ENCODE results near the gene SVOP.

SVOP gene

DNA sequence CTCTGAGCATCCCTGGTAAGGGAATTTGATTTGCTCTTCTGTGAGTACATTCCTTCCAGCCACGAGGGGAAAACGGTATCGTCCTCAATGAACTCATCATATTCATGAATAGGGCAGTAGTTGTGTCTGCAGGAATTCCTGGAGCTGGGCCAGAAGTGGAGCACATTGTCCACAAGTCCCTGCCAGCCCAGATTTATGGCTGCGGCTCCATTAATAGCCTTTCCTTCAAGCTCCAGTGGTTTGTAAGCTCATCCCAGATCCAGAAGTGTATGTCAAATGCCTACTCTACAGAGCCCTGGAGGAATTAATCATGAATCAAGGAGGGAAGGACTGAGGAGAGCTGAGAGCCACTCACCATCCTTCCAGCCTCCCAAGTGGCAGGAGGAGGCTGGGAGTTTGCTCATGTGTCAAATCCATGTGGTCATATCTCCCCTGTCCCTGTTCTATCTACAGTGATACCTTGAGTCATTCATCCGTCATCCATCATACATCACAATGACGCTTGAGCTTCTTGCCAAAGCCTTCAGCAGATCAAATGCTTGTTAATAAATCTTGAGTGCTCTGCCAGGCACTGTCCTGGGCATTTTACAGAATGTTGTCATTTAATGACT lies 65.5 kb downstream of the SVOP start:
- Histone ChIP-seq H3K27me3 (ENCODE audit: control insufficient read depth, low read length) (0 out of 2 replicates have a peak, but pooled peaks cover 5% of the 10 kb centered on the region), H3K4me3 (ENCODE audit: low read length) (no peak overlapping the region), H3K27ac (ENCODE audit: low read depth, low read length) (no peak overlapping the region), H3K79me2 (ENCODE audit: control insufficient read depth, low read length) (no peaks in the 10 kb centered on the region), H4K20me1 (ENCODE audit: control insufficient read depth, insufficient read depth, low read depth, low read length) (no peaks in the 10 kb centered on the region), H3K36me3 (ENCODE audit: control insufficient read depth, low read length) (no peaks in the 10 kb centered on the region), H3K9me2 (replicated peaks; ENCODE audit: control insufficient read depth, low read length) (no peaks in the 10 kb centered on the region), H3K9me3 (ENCODE audit: control insufficient read depth, insufficient read depth, low read length) (no peaks in the 10 kb centered on the region), H3K4me2 (ENCODE audit: low read length) (no peak overlapping the region), H3F3A (ENCODE audit: control insufficient read depth, insufficient read depth) (no peaks in the 10 kb centered on the region), H3K4me1 (ENCODE audit: control insufficient read depth, low read length) (no peaks in the 10 kb centered on the region)
- TF ChIP-seq CTCF (IDR thresholded peaks at IDR 0.05; ENCODE audit: low read depth, low read length, poor library complexity, severe bottlenecking), result no peak
- no peak for TF ChIP-seq EZH2phosphoT487 (IDR thresholded peaks at IDR 0.05; ENCODE audit: borderline replicate concordance, low read length)

- Histone ChIP-seq H3K4me3 (ENCODE audit: low read length) (no peak overlapping the region), H3K4me1 (ENCODE audit: control insufficient read depth, low read length) (peaks cover 8% of the 10 kb centered on the region), H3K27me3 (ENCODE audit: control insufficient read depth, low read length) (0 out of 2 replicates have a peak, but pooled peaks cover 5% of the 10 kb centered on the region), H3F3A (ENCODE audit: control insufficient read depth, insufficient read depth) (no peaks in the 10 kb centered on the region), H3K9me2 (replicated peaks; ENCODE audit: control insufficient read depth, low read length) (no peaks in the 10 kb centered on the region), H3K36me3 (ENCODE audit: control insufficient read depth, low read length) (no peaks in the 10 kb centered on the region), H3K27ac (ENCODE audit: low read depth, low read length) (no peak overlapping the region), H3K9me3 (ENCODE audit: control insufficient read depth, insufficient read depth, low read length) (no peaks in the 10 kb centered on the region), H3K4me2 (ENCODE audit: low read length) (no peak overlapping the region), H3K79me2 (ENCODE audit: control insufficient read depth, low read length) (no peaks in the 10 kb centered on the region), H4K20me1 (ENCODE audit: control insufficient read depth, insufficient read depth, low read depth, low read length) (no peaks in the 10 kb centered on the region)
- TF ChIP-seq EZH2phosphoT487 (IDR thresholded peaks at IDR 0.05; ENCODE audit: borderline replicate concordance, low read length) (no peak), CTCF (IDR thresholded peaks at IDR 0.05; ENCODE audit: low read depth, low read length, poor library complexity, severe bottlenecking) (peak; percentile 89)
These were observed 69.7 kb downstream of the SVOP start for GRCh38 chr12:108950991-108951739.

DNA sequence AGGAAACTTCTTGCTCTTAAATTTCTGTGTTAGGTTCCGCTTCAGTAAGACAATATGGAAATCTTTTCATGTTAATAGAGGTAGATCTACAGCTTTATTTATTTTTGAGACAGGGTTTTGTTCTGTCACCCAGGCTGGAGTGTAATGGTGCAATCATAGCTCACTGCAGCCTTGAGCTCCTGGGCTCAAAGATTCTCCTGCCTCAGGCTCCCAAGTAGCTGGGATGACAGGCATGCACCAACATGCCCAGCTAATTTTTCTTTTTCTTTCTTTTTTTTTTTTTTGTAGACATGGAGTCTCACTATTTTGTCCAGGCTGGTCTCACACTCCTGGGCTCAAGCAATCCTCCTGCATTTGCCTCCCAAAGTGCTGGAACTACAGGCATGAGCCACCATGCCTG lies 70.9 kb downstream of the SVOP start:
- H4K20me1 ChIP-seq (ENCODE audit: control insufficient read depth, insufficient read depth, low read depth, low read length), result no peaks in the 10 kb centered on the region
- no peaks in the 10 kb centered on the region for H3K9me2 ChIP-seq (replicated peaks; ENCODE audit: control insufficient read depth, low read length)
- no peaks in the 10 kb centered on the region for H3K79me2 ChIP-seq (ENCODE audit: control insufficient read depth, low read length)
- H3K4me3 ChIP-seq (ENCODE audit: low read length), result no peak overlapping the region
- H3K36me3 ChIP-seq (ENCODE audit: control insufficient read depth, low read length), result no peaks in the 10 kb centered on the region
- H3F3A ChIP-seq (ENCODE audit: control insufficient read depth, insufficient read depth), result no peaks in the 10 kb centered on the region
- no peak overlapping the region for H3K27ac ChIP-seq (ENCODE audit: low read depth, low read length)
- no peaks in the 10 kb centered on the region for H3K9me3 ChIP-seq (ENCODE audit: control insufficient read depth, insufficient read depth, low read length)
- TF ChIP-seq EZH2phosphoT487 (IDR thresholded peaks at IDR 0.05; ENCODE audit: borderline replicate concordance, low read length), result no peak
- TF ChIP-seq CTCF (IDR thresholded peaks at IDR 0.05; ENCODE audit: low read depth, low read length, poor library complexity, severe bottlenecking), result no peak
- H3K27me3 ChIP-seq (ENCODE audit: control insufficient read depth, low read length), result 0 out of 2 replicates have a peak, but pooled peaks cover 5% of the 10 kb centered on the region
- H3K4me2 ChIP-seq (ENCODE audit: low read length), result no peak overlapping the region
- H3K4me1 ChIP-seq (ENCODE audit: control insufficient read depth, low read length), result peaks cover 8% of the 10 kb centered on the region

Data from DOHH2 (cell line).